ENCODE measurements around the gene PLA2G4F. TPM values are rescaled to one million over a fixed set of nuclear protein-coding genes. Genes with fewer than 3 reads are reported as not detected.

Gene PLA2G4F
- total RNA-seq, 1 experiment from 2014 or later: not detected

DNA sequence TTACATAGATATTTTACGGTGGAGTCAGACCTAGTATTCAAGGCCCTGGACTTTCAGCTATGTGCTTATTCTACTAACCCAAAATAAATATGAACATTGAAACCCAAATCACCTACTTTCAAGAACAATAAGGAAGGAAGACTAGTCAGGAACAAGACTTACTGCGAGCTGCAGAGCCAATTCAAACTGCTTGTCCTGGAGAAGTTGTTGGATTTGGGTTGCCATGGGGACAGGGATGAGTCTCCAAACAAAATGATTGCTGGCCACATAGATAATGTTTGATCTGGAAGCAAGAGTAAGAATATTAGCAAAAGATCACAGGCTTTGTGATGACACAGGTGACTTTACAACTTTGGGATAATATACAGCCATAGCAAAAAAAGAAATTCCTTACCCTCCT is 21.6 kb upstream of the PLA2G4F start:
- peak overlapping the region in 2 of 3 experiments; percentile 56 to 62; a peak in 4 of 7 replicates for H3K27ac Mint-ChIP-seq
- peaks cover 5 to 58% (median 57%) of the 10 kb centered on the region in 3 experiments; a peak in 6 of 7 replicates for H3K36me3 Mint-ChIP-seq (ENCODE audit: insufficient read depth in 1 of 3, low read depth in 3 of 3)

More for the DNA sequence above, 21.6 kb upstream of the PLA2G4F start:
- Histone ChIP-seq H3K27ac (ENCODE audit: insufficient read length, low read depth, low read length) (no peak overlapping the region), H2AFZ (ENCODE audit: low read length) (no peak overlapping the region), H3K14ac (ENCODE audit: insufficient read depth, low read length) (no peak overlapping the region), H4K91ac (ENCODE audit: insufficient read length, low read depth, low read length) (no peak overlapping the region), H4K5ac (ENCODE audit: insufficient read length, low read depth, low read length) (no peak overlapping the region), H2BK5ac (ENCODE audit: insufficient read length, low read length) (no peak overlapping the region), H3K4me2 (ENCODE audit: insufficient read depth, insufficient read length, low read length) (no peak overlapping the region), H2BK12ac (ENCODE audit: insufficient read length, low read depth, low read length) (no peak overlapping the region), H3K27me3 (ENCODE audit: insufficient read depth, low read length) (no peaks in the 10 kb centered on the region), H3T11ph (ENCODE audit: low read length) (no peak overlapping the region), H3K79me2 (ENCODE audit: insufficient read depth, low read length) (no peaks in the 10 kb centered on the region), H3K9ac (ENCODE audit: extremely low read depth, insufficient read length, low read length) (no peak overlapping the region), H3K23ac (ENCODE audit: insufficient read length, low read depth, low read length) (no peak overlapping the region), H3K79me1 (ENCODE audit: insufficient read depth, low read depth, low read length, poor library complexity, severe bottlenecking) (no peaks in the 10 kb centered on the region), H3K18ac (ENCODE audit: insufficient read length, low read depth, low read length) (no peak overlapping the region), H3K4ac (ENCODE audit: low read depth, low read length) (no peak overlapping the region), H2BK20ac (ENCODE audit: low read depth, low read length, poor library complexity, severe bottlenecking) (no peak overlapping the region), H3K9me3 (ENCODE audit: control insufficient read depth, low read depth, low read length) (no peaks in the 10 kb centered on the region), H3K23me2 (ENCODE audit: insufficient read length, low read depth, low read length, poor library complexity, severe bottlenecking) (no peaks in the 10 kb centered on the region), H4K20me1 (ENCODE audit: control insufficient read depth, insufficient read depth, insufficient read length) (no peaks in the 10 kb centered on the region), H2BK120ac (ENCODE audit: low read depth, low read length, poor library complexity, severe bottlenecking) (no peak overlapping the region), H2BK15ac (ENCODE audit: low read depth, low read length) (no peak overlapping the region), H4K8ac (replicated peaks; ENCODE audit: insufficient read length, low read depth, low read length) (no peak overlapping the region), H2AK5ac (ENCODE audit: insufficient read length, low read length) (no peak overlapping the region), H3K4me1 (ENCODE audit: insufficient read depth, low read length) (no peaks in the 10 kb centered on the region), H3K56ac (ENCODE audit: insufficient read length, low read depth, low read length) (no peak overlapping the region)
- Mint-ChIP-seq H3K27me3 (ENCODE audit: low read depth) (no peaks in the 10 kb centered on the region), H3K4me3 (no peak overlapping the region), H3K9me3 (no peaks in the 10 kb centered on the region), H3K4me1 (peaks cover 6 to 12% of the 10 kb centered on the region in 2 experiments; a peak in 3 of 4 replicates)
- DNase-seq: no peak
- TF ChIP-seq, protein P1, sequence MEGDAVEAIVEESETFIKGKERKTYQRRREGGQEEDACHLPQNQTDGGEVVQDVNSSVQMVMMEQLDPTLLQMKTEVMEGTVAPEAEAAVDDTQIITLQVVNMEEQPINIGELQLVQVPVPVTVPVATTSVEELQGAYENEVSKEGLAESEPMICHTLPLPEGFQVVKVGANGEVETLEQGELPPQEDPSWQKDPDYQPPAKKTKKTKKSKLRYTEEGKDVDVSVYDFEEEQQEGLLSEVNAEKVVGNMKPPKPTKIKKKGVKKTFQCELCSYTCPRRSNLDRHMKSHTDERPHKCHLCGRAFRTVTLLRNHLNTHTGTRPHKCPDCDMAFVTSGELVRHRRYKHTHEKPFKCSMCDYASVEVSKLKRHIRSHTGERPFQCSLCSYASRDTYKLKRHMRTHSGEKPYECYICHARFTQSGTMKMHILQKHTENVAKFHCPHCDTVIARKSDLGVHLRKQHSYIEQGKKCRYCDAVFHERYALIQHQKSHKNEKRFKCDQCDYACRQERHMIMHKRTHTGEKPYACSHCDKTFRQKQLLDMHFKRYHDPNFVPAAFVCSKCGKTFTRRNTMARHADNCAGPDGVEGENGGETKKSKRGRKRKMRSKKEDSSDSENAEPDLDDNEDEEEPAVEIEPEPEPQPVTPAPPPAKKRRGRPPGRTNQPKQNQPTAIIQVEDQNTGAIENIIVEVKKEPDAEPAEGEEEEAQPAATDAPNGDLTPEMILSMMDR (conservative IDR thresholded peaks at IDR 0.05): no peak
- WGBS (ENCODE audit: extremely low coverage, insufficient read length, low lambda C conversion rate): no CpG with 5 or more reads among the region's 2 CpGs
